GM19193 (cell line): ENCODE data around the gene RUBCNL.

Source experiments
- POLR2A ChIP-seq: IDR thresholded peaks from 4 replicates; pipeline ENCODE4 v1.6.1; 2011; ENCODE audit not compliant: insufficient read depth, insufficient read length; ENCODE audit errors: extremely low read depth

Gene RUBCNL

GRCh38 chr13:46303742-46304385, 83.2 kb downstream of the RUBCNL start:
- no peak for TF ChIP-seq POLR2A

GRCh38 chr13:46297361-46297811, 89.7 kb downstream of the RUBCNL start:
- TF ChIP-seq POLR2A: no peak

- TF ChIP-seq POLR2A: no peak
These were observed 90.1 kb downstream of the RUBCNL start for GRCh38 chr13:46296921-46297320.

- no peak for TF ChIP-seq POLR2A
These were observed 90.8 kb downstream of the RUBCNL start for GRCh38 chr13:46296115-46296822.

GRCh38 chr13:46295491-46296114, 91.4 kb downstream of the RUBCNL start:
- TF ChIP-seq POLR2A: no peak

- TF ChIP-seq POLR2A: no peak
These were observed 93.6 kb downstream of the RUBCNL start for GRCh38 chr13:46293436-46293835.
